ENCODE results near the gene MON2.
"Not testable (repeated sequence)": the region's sequence is repeated elsewhere in the genome, so short reads cannot be mapped to it uniquely, and the experiment has no call there.

GRCh38 chr12:62463252-62463651 lies 3.4 kb upstream of the MON2 start:
- TF ChIP-seq HDGF (IDR thresholded peaks at IDR 0.05); CTCF (IDR thresholded peaks at IDR 0.05 in 2 of 3, conservative IDR thresholded peaks at IDR 0.05 in 1 of 3; ENCODE audit: control insufficient read depth in 2 of 3, extremely low read depth in 1 of 3, insufficient read depth in 1 of 3, low read depth in 3 of 3, low read length in 3 of 3); POLR2AphosphoS5 (IDR thresholded peaks at IDR 0.05; ENCODE audit: low read length); CHD2 (IDR thresholded peaks at IDR 0.05; ENCODE audit: borderline replicate concordance, low read depth, low read length); POLR2A (IDR thresholded peaks at IDR 0.05; ENCODE audit: low read depth, low read length); ATF2 (IDR thresholded peaks at IDR 0.05; ENCODE audit: low read length); EP300 (IDR thresholded peaks at IDR 0.05; ENCODE audit: borderline replicate concordance in 1 of 2, control insufficient read depth in 1 of 2, low read depth in 2 of 2, low read length in 2 of 2); BRCA1 (IDR thresholded peaks at IDR 0.05; ENCODE audit: low read depth, low read length); ZBED1 (IDR thresholded peaks at IDR 0.05; ENCODE audit: borderline replicate concordance); RELA (IDR thresholded peaks at IDR 0.05; ENCODE audit: borderline replicate concordance, partially characterized antibody); EZH2 (IDR thresholded peaks at IDR 0.05; ENCODE audit: borderline replicate concordance, control insufficient read depth, low read depth, low read length); PKNOX1 (IDR thresholded peaks at IDR 0.05); ZBTB11 (CRISPR knock-in tag; IDR thresholded peaks at IDR 0.05): not testable (repeated sequence)
